K562 (cell line): ENCODE data around the gene FBXO4. TPM values are rescaled to one million over a fixed set of nuclear protein-coding genes. Genes with fewer than 3 reads are reported as not detected.

ENCODE experiments used
- ATAC-seq: fragments of 200-7000 bp; cut with Tn5 transposase; 3 replicates; pipeline ENCODE4 v1.9.1; 2020; ENCODE audit warnings: moderate library complexity
- BruUV-seq: library from RNA; stranded (reverse); fragments of 400-500 nt; replicated peaks from 2 replicates; lab custom pipeline; 2021; lab: Mats Ljungman, UMichigan
- CTCF ChIA-PET: fragments of 300-600 bp; formaldehyde crosslinking; extraction: SDS; loops from one replicate; lab custom pipeline; 2021; ENCODE audit warnings: low intra/inter-chr PET ratio; lab: Yijun Ruan, JAX
- POLR2A ChIA-PET: fragments of 300-600, 350-650 bp; sonication (Branson Sonifier 250); formaldehyde crosslinking; extraction: SDS; loops from one replicate; lab custom pipeline; 2021; ENCODE audit warnings: antibody characterized with exemption, inconsistent platforms; lab: Yijun Ruan, JAX
- DNase-seq, 4 experiments: peaks; one replicate each; pipeline versions ENCODE4 v3.0.0 to v3.0.0-alpha.2; 2011 to 2018; ENCODE audit warnings: low spot score in 3 of 4, mixed read lengths in 3 of 4; ENCODE audit errors: extremely low read depth in 1 of 4
- FAIRE-seq: peaks from 2 replicates; lab custom pipeline; 2011; peaks lifted over from hg19 to GRCh38; lab: Jason Lieb, UNC
- H2AFZ ChIP-seq: 2 replicates; pipeline ENCODE4 v1.6.0; 2011; ENCODE audit warnings: low read depth, low read length, control low read depth, inconsistent platforms
- H3K27ac ChIP-seq: fragments of 200-600 bp; 3 replicates; pipeline ENCODE4 v1.8.0; 2011; ENCODE audit warnings: low read depth, mild to moderate bottlenecking, control low read depth, inconsistent platforms, low read length, moderate library complexity, mixed read lengths; ENCODE audit errors: extremely low read depth
- H3K27me3 ChIP-seq, 2 experiments: fragments of 300-600 bp in 1 of 2; 2 replicates in 1 of 2; 3 replicates in 1 of 2; pipeline versions ENCODE4 v1.6.0 to v1.8.0; 2011; ENCODE audit warnings: inconsistent platforms in 2 of 2, low read length in 2 of 2, mild to moderate bottlenecking in 1 of 2, mixed read lengths in 1 of 2, moderate library complexity in 1 of 2; ENCODE audit not compliant: control insufficient read depth in 2 of 2, insufficient read depth in 2 of 2
- H3K36me3 ChIP-seq: fragments of 300-600 bp; 3 replicates; pipeline ENCODE4 v1.8.0; 2011; ENCODE audit warnings: mild to moderate bottlenecking, low read length, inconsistent platforms; ENCODE audit not compliant: control insufficient read depth, insufficient read depth
- H3K4me1 ChIP-seq, 2 experiments: fragments of 200-600 bp in 1 of 2; replicated peaks in 1 of 2; 2 replicates in 1 of 2; 3 replicates in 1 of 2; pipeline versions ENCODE4 v1.5.1 to v1.8.0; 2011; ENCODE audit warnings: inconsistent platforms in 2 of 2, low read length in 2 of 2, mild to moderate bottlenecking in 1 of 2, mixed read lengths in 1 of 2, moderate library complexity in 1 of 2; ENCODE audit not compliant: control insufficient read depth in 2 of 2, insufficient read depth in 2 of 2
- H3K4me2 ChIP-seq: 2 replicates; pipeline ENCODE4 v1.6.1; 2011; ENCODE audit warnings: low read length, control low read depth, inconsistent platforms, mixed read lengths; ENCODE audit not compliant: insufficient read depth
- H3K4me3 ChIP-seq: fragments of 200-600 bp; sonication (generic), shearing (Covaris generic); 2 replicates; pipeline ENCODE4 v1.5.1; 2016; ENCODE audit warnings: control low read depth, inconsistent platforms
- H3K79me2 ChIP-seq: fragments of 200-600 bp; 3 replicates; pipeline ENCODE4 v1.8.0; 2011; ENCODE audit warnings: low read length, inconsistent platforms; ENCODE audit not compliant: control insufficient read depth, insufficient read depth
- H3K9ac ChIP-seq, 2 experiments: 2 replicates each; pipeline versions ENCODE4 v1.6.0 to v1.6.1; 2011; ENCODE audit warnings: low read depth in 2 of 2, low read length in 2 of 2, control low read depth in 1 of 2, inconsistent platforms in 1 of 2, mild to moderate bottlenecking in 1 of 2, mixed read lengths in 1 of 2; ENCODE audit not compliant: insufficient read depth in 1 of 2
- H3K9me1 ChIP-seq: one replicate; pipeline ENCODE4 v1.6.0; 2011; ENCODE audit warnings: inconsistent platforms, mild to moderate bottlenecking, low read length, moderate library complexity; ENCODE audit not compliant: control insufficient read depth, insufficient read depth
- H3K9me3 ChIP-seq: replicated peaks from 2 replicates; pipeline ENCODE4 v1.5.1; 2011; ENCODE audit warnings: low read depth, low read length, inconsistent platforms; ENCODE audit not compliant: control insufficient read depth, insufficient read depth
- H4K20me1 ChIP-seq: replicated peaks from 2 replicates; pipeline ENCODE4 v1.6.1; 2011; ENCODE audit warnings: low read length, inconsistent platforms, mixed read lengths; ENCODE audit not compliant: control insufficient read depth, insufficient read depth
- CBFA2T2 ChIP-seq: fragments of 450-650 bp; conservative IDR thresholded peaks from 2 replicates; pipeline ENCODE4 v1.6.1; 2017; ENCODE audit warnings: mild to moderate bottlenecking
- CTBP1 ChIP-seq: fragments of 450-650 bp; IDR thresholded peaks from 2 replicates; pipeline ENCODE4 v1.6.1; 2016; ENCODE audit warnings: borderline replicate concordance
- ETV6 ChIP-seq, 3 experiments: fragments of 150-350 bp in 1 of 3; sonication (generic) in 1 of 3; formaldehyde crosslinking in 1 of 3; IDR thresholded peaks; 2 replicates each; pipeline versions ENCODE4 v1.6.1 to v1.8.0; 2014 to 2022; ENCODE audit warnings: borderline replicate concordance in 2 of 3, low read depth in 2 of 3, antibody characterized with exemption in 1 of 3, low read length in 1 of 3, mild to moderate bottlenecking in 1 of 3, missing genetic modification reagents in 1 of 3
- FOS ChIP-seq: IDR thresholded peaks from 3 replicates; pipeline ENCODE4 v1.6.1; 2011; ENCODE audit not compliant: insufficient read length; ENCODE audit errors: extremely low read depth
- HDAC3 ChIP-seq: fragments of 450-650 bp; IDR thresholded peaks from 2 replicates; pipeline ENCODE4 v1.6.1; 2018; ENCODE audit warnings: borderline replicate concordance, mild to moderate bottlenecking, moderate library complexity; ENCODE audit not compliant: partially characterized antibody
- MAFG ChIP-seq: fragments of 450-650 bp; conservative IDR thresholded peaks from 2 replicates; pipeline ENCODE4 v1.6.1; 2016; ENCODE audit warnings: missing genetic modification characterization, missing compliant biosample characterization
- NFE2L1 ChIP-seq: fragments of 450-650 bp; IDR thresholded peaks from 2 replicates; pipeline ENCODE4 v1.6.1; 2016; ENCODE audit warnings: missing genetic modification characterization, low read depth, mild to moderate bottlenecking, missing compliant biosample characterization, moderate library complexity, borderline replicate concordance
- NRF1 ChIP-seq, 2 experiments: fragments of 450-650 bp; IDR thresholded peaks in 1 of 2; conservative IDR thresholded peaks in 1 of 2; 2 replicates each; pipeline ENCODE4 v1.6.1; 2014; ENCODE audit warnings: mild to moderate bottlenecking in 2 of 2
- RHOXF2B ChIP-seq: fragments of 250-450 bp; sonication (Bioruptor Pico); conservative IDR thresholded peaks from 2 replicates; pipeline ENCODE4 v1.5.1; 2021
- SMARCE1 ChIP-seq: fragments of 450-650 bp; IDR thresholded peaks from 2 replicates; pipeline ENCODE4 v1.7.1; 2016; ENCODE audit warnings: mild to moderate bottlenecking
- TCF7 ChIP-seq: sonication (generic); IDR thresholded peaks from 2 replicates; pipeline ENCODE4 v1.6.1; 2016; ENCODE audit warnings: antibody characterized with exemption, borderline replicate concordance
- THRB ChIP-seq: fragments of 450-650 bp; formaldehyde crosslinking; conservative IDR thresholded peaks from 2 replicates; pipeline ENCODE4 v1.4.0; 2022; ENCODE audit warnings: mild to moderate bottlenecking, missing genetic modification characterization
- ZNF316 ChIP-seq: fragments of 450-650 bp; IDR thresholded peaks from 2 replicates; pipeline ENCODE4 v1.6.1; 2016
- ZNF583 ChIP-seq: fragments of 250-450 bp; sonication (Bioruptor Pico); IDR thresholded peaks from 2 replicates; pipeline ENCODE4 v1.4.0; 2020
- in situ Hi-C: fragments of 300-500 bp; cut with MboI; formaldehyde crosslinking; loops from 4 replicates; pipeline ENCODE4 v1.15.0; 2018; ENCODE audit warnings: inconsistent platforms, mixed read lengths
- intact Hi-C: fragments of 100-400 bp; cut with micrococcal nuclease; formaldehyde crosslinking; loops from 2 replicates; pipeline ENCODE4 v1.14.2; 2022
- polyA plus RNA-seq, 8 experiments: library from polyadenylated mRNA; depleted of rRNA in 4 of 8; stranded (reverse) in 5 of 8; unstranded in 3 of 8; fragments of >200 nt; fragmentation: Nextera tagmentation in 2 of 8; fragmentation: Illumina TruSeq in 1 of 8; extraction: Ambion mirVana in 2 of 8; extraction: Trizol in 1 of 8; gene quantifications; 2 replicates each; pipeline versions ENCODE4 v1.2.1 to v1.2.3, GENCODE V29; 2011 to 2014; ENCODE audit warnings: inconsistent platforms in 1 of 8, missing spikeins in 1 of 8
- total RNA-seq, 7 experiments: library from RNA; depleted of rRNA in 6 of 7; stranded (reverse); fragments of >200 nt in 6 of 7; fragmentation: Illumina TruSeq in 2 of 7; extraction: Trizol in 2 of 7; gene quantifications; 2 replicates each; pipeline versions ENCODE4 v1.2.1 to v1.2.3, GENCODE V29; 2011 to 2021; ENCODE audit warnings: low replicate concordance in 1 of 7
- TF ChIP-seq, protein P1 (sequence below), 2 experiments: fragments of 450-650 bp; IDR thresholded peaks; 2 replicates each; pipeline ENCODE4 v1.6.1; 2016; ENCODE audit warnings: mild to moderate bottlenecking in 2 of 2, borderline replicate concordance in 1 of 2, low read depth in 1 of 2, moderate library complexity in 1 of 2

The FBXO4 gene
- total and polyA plus RNA-seq, 9 of the 15 experiments (the other 6 are each of a cell fraction or from before 2014, with no cell fraction given): 5.9 to 33.4 (median 19.6) TPM

- H3K9ac ChIP-seq: no peak overlapping the region
- BruUV-seq: no TSS peak
- no peaks in the 10 kb centered on the region for H3K36me3 ChIP-seq
- FAIRE-seq (no peak), ATAC-seq (no peak), DNase-seq (no peak)
- H3K9me1 ChIP-seq: no peaks in the 10 kb centered on the region
- H3K4me3 ChIP-seq: no peak overlapping the region
- no peaks in the 10 kb centered on the region for H4K20me1 ChIP-seq
- no peaks in the 10 kb centered on the region for H3K27me3 ChIP-seq
- H3K79me2 ChIP-seq: no peaks in the 10 kb centered on the region
- H3K9me3 ChIP-seq: no peaks in the 10 kb centered on the region
- in situ Hi-C loops: no loop called here
- intact Hi-C loops: no loop called here
- no peak overlapping the region for H2AFZ ChIP-seq
- ChIA-PET CTCF (no interaction called here), POLR2A (no interaction called here)
- H3K27ac ChIP-seq: no peak overlapping the region
- no peak overlapping the region for H3K4me2 ChIP-seq
- no peaks in the 10 kb centered on the region for H3K4me1 ChIP-seq
- TF ChIP-seq NRF1 (conservative IDR thresholded peaks at IDR 0.05 in 1 of 2, IDR thresholded peaks at IDR 0.05 in 1 of 2) (no peak), FOS (no peak), ZNF583 (CRISPR knock-in tag) (no peak), NFE2L1 (tag) (peak; percentile 31; the same call in 1 of the 2 replicates), RHOXF2B (CRISPR knock-in tag) (no peak), THRB (no peak), CTBP1 (no peak), TCF7 (no peak), HDAC3 (no peak), MAFG (0 out of 2 replicates have a peak, but pooled peaks have one; percentile 30), ZNF316 (peak; percentile 51), SMARCE1 (no peak), ETV6 (IDR thresholded peaks at IDR 0.05; ENCODE audit: borderline replicate concordance in 1 of 2, low read depth in 2 of 2, low read length in 1 of 2) (no peak), ETV6 (CRISPR knock-in tag; IDR thresholded peaks at IDR 0.05; ENCODE audit: borderline replicate concordance) (no peak), CBFA2T2 (no peak)
- TF ChIP-seq, protein P1, sequence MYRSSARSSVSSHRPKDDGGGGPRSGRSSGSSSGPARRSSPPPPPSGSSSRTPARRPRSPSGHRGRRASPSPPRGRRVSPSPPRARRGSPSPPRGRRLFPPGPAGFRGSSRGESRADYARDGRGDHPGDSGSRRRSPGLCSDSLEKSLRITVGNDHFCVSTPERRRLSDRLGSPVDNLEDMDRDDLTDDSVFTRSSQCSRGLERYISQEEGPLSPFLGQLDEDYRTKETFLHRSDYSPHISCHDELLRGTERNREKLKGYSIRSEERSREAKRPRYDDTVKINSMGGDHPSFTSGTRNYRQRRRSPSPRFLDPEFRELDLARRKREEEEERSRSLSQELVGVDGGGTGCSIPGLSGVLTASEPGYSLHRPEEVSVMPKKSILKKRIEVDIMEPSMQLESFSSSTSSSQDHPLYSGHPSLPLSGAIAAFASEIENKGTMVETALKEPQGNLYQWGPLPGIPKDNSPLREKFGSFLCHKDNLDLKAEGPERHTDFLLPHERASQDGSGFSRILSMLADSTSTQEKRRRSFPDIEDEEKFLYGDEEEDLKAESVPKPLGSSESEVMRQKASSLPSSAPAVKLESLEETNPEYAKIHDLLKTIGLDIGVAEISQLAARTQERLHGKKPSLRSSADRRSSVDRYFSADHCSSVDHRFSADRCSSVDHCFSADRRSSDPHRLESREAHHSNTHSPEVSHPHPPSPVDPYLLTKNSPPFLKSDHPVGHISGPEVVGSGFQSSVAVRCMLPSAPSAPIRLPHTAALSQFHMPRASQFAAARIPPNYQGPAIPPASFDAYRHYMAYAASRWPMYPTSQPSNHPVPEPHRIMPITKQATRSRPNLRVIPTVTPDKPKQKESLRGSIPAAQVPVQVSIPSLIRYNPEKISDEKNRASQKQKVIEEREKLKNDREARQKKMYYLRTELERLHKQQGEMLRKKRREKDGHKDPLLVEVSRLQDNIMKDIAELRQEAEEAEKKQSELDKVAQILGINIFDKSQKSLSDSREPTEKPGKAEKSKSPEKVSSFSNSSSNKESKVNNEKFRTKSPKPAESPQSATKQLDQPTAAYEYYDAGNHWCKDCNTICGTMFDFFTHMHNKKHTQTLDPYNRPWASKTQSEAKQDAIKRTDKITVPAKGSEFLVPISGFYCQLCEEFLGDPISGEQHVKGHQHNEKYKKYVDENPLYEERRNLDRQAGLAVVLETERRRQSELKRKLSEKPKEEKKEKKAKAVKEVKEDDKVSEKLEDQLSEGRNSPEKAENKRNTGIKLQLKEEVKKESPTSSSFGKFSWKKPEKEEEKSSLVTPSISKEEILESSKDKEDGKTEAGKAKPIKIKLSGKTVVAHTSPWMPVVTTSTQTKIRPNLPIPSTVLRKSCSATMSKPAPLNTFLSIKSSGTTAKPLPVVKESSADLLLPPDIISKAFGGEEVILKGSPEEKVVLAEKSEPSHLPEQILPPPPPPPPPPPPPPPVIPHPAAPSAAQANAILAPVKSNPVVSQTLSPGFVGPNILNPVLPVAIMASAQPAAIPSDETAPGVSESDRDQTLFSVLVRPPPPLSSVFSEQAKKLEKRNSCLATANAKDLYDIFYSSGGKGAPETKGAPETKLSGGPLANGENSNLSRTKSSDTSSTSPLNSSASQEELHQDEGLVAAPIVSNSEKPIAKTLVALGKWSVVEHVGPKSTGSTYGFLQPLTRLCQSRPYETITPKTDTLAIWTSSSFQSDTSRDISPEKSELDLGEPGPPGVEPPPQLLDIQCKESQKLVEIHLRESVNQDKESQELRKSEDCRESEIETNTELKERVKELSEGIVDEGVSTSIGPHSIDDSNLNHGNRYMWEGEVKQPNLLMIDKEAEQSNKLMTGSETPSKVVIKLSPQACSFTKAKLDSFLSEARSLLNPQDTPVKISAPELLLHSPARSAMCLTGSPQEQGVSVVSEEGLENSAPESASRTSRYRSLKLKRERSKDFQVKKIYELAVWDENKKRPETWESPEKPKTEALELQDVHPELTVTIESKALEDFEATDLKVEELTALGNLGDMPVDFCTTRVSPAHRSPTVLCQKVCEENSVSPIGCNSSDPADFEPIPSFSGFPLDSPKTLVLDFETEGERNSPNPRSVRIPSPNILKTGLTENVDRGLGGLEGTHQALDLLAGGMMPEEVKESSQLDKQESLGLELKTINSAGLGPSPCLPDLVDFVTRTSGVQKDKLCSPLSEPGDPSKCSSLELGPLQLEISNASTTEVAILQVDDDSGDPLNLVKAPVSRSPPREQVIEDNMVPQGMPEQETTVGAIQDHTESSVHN (IDR thresholded peaks at IDR 0.05; ENCODE audit: borderline replicate concordance in 1 of 2, low read depth in 1 of 2): no peak
Observed at GRCh38 chr5:41980870-41981269, 55.8 kb downstream of the FBXO4 start.
